Fibroblast of lung (primary cell): ENCODE measurements around the gene IFNA8.

Source experiments
- CTCF ChIP-seq, 2 donors: IDR thresholded peaks in 1 of 2; conservative IDR thresholded peaks in 1 of 2; 1 replicate in 1 of 2; 2 replicates in 1 of 2; pipeline ENCODE4 v1.5.1; 2011 to 2012; ENCODE audit warnings: low read length in 2 of 2, control low read depth in 1 of 2, inconsistent platforms in 1 of 2, low read depth in 1 of 2, mild to moderate bottlenecking in 1 of 2
- EZH2 ChIP-seq: IDR thresholded peaks from 2 replicates; pipeline ENCODE4 v1.5.1; 2012; ENCODE audit warnings: low read length, control low read depth, mild to moderate bottlenecking; ENCODE audit errors: missing control alignments

- TF ChIP-seq CTCF (conservative IDR thresholded peaks at IDR 0.05 in 1 of 2, IDR thresholded peaks at IDR 0.05 in 1 of 2; ENCODE audit: low read depth in 1 of 2, low read length in 2 of 2) (no peak), EZH2 (no peak)
These were observed 25.3 kb upstream of the IFNA8 start for GRCh38 chr9:21383627-21384026.
